ENCODE measurements around the gene EXOC3L1.

DNA sequence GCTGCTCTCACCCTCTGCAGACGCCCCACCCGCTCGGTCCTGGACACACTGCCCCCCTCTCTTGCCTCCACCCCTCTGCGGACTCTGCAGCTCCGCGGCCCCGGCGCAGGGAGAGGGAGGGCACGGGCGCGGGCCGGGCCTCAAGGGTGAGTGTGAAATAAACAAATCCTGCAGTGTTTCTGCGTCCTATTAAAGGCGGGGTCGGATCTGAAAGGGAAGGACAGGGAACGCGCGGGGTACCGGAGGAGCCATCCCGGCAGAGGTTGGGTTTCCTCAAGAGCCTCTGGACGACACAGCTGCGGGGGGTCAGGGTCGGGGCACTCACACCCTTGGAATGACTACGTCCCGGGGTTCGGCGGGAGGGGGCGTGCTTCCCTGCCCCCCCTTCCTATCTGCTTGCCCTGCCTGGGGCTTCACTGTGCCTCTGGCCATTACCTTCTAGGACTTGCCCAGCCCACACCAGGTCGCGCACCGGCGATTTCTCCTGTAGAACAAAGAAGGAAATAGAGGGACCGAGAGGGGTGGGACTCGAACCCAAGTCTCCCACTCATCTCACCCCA lies 25.9 kb downstream of the EXOC3L1 start:
- TF ChIP-seq CTCF (CRISPR knock-in tag; IDR thresholded peaks at IDR 0.05) (no peak), ZNF629 (CRISPR knock-in tag; conservative IDR thresholded peaks at IDR 0.05) (no peak), ZFP36L2 (CRISPR knock-in tag; IDR thresholded peaks at IDR 0.05) (no peak), CEBPZ (IDR thresholded peaks at IDR 0.05; ENCODE audit: low read length) (no peak), EZH2 (conservative IDR thresholded peaks at IDR 0.05; ENCODE audit: low read depth, low read length) (no peak), ZBTB43 (CRISPR knock-in tag; conservative IDR thresholded peaks at IDR 0.05) (no peak), TAF1 (CRISPR knock-in tag; IDR thresholded peaks at IDR 0.05) (no peak), BRCA1 (CRISPR knock-in tag; IDR thresholded peaks at IDR 0.05) (no peak)
- TF ChIP-seq, protein P1, sequence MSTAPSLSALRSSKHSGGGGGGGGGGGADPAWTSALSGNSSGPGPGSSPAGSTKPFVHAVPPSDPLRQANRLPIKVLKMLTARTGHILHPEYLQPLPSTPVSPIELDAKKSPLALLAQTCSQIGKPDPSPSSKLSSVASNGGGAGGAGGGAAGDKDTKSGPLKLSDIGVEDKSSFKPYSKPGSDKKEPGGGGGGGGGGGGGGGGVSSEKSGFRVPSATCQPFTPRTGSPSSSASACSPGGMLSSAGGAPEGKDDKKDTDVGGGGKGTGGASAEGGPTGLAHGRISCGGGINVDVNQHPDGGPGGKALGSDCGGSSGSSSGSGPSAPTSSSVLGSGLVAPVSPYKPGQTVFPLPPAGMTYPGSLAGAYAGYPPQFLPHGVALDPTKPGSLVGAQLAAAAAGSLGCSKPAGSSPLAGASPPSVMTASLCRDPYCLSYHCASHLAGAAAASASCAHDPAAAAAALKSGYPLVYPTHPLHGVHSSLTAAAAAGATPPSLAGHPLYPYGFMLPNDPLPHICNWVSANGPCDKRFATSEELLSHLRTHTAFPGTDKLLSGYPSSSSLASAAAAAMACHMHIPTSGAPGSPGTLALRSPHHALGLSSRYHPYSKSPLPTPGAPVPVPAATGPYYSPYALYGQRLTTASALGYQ (CRISPR knock-in tag; IDR thresholded peaks at IDR 0.05), result no peak
- TF ChIP-seq, protein P2, sequence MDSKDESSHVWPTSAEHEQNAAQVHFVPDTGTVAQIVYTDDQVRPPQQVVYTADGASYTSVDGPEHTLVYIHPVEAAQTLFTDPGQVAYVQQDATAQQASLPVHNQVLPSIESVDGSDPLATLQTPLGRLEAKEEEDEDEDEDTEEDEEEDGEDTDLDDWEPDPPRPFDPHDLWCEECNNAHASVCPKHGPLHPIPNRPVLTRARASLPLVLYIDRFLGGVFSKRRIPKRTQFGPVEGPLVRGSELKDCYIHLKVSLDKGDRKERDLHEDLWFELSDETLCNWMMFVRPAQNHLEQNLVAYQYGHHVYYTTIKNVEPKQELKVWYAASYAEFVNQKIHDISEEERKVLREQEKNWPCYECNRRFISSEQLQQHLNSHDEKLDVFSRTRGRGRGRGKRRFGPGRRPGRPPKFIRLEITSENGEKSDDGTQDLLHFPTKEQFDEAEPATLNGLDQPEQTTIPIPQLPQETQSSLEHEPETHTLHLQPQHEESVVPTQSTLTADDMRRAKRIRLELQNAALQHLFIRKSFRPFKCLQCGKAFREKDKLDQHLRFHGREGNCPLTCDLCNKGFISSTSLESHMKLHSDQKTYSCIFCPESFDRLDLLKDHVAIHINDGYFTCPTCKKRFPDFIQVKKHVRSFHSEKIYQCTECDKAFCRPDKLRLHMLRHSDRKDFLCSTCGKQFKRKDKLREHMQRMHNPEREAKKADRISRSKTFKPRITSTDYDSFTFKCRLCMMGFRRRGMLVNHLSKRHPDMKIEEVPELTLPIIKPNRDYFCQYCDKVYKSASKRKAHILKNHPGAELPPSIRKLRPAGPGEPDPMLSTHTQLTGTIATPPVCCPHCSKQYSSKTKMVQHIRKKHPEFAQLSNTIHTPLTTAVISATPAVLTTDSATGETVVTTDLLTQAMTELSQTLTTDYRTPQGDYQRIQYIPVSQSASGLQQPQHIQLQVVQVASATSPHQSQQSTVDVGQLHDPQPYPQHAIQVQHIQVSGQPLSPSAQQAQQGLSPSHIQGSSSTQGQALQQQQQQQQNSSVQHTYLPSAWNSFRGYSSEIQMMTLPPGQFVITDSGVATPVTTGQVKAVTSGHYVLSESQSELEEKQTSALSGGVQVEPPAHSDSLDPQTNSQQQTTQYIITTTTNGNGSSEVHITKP (CRISPR knock-in tag; IDR thresholded peaks at IDR 0.05; ENCODE audit: low read depth), result no peak

All from HepG2 (cell line).